Stomach (tissue), 19 donors: Measurements from ENCODE around the gene SFT2D3. TPM values are rescaled to one million over a fixed set of nuclear protein-coding genes. Genes with fewer than 3 reads are reported as not detected.

Experiments used
- DNase-seq, 2 donors: peaks; one replicate each; pipeline versions ENCODE4 v3.0.0 to v3.0.0-alpha.2; 2013 to 2019
- H3K27ac ChIP-seq, 5 donors: fragments of 200-600 bp in 4 of 5; sonication (generic) in 4 of 5; one replicate each; pipeline ENCODE4 v1.5.1; 2013 to 2019; ENCODE audit warnings: mild to moderate bottlenecking in 1 of 5, moderate library complexity in 1 of 5
- H3K27me3 ChIP-seq, 3 donors: fragments of 200-600 bp; sonication (generic); one replicate each; pipeline ENCODE4 v1.5.1; 2017 to 2019; ENCODE audit warnings: mixed run types in 1 of 3
- H3K36me3 ChIP-seq, 4 donors: fragments of 200-600 bp; sonication (generic); 1 replicate in 3 of 4; 2 replicates in 1 of 4; pipeline ENCODE4 v1.5.1; 2016 to 2019
- H3K4me1 ChIP-seq, 4 donors: fragments of 200-600 bp; sonication (generic); one replicate each; pipeline ENCODE4 v1.5.1; 2016 to 2019
- H3K4me3 ChIP-seq, 4 donors: fragments of 200-600 bp; sonication (generic) in 3 of 4; one replicate each; pipeline ENCODE4 v1.5.1; 2016 to 2019; ENCODE audit warnings: mild to moderate bottlenecking in 1 of 4
- H3K9me3 ChIP-seq, 4 donors: fragments of 200-600 bp; sonication (generic); one replicate each; pipeline ENCODE4 v1.5.1; 2016 to 2019
- CTCF ChIP-seq, 7 experiments: fragments of 450-650 bp in 4 of 7; fragments of 200-600 bp in 3 of 7; sonication (generic) in 3 of 7; IDR thresholded peaks; one replicate each; pipeline ENCODE4 v1.5.1; 2016 to 2019; ENCODE audit warnings: antibody characterized with exemption in 7 of 7, control low read depth in 2 of 7, mild to moderate bottlenecking in 1 of 7
- EP300 ChIP-seq: sonication (generic); formaldehyde crosslinking; IDR thresholded peaks from one replicate; pipeline ENCODE4 v1.6.1; 2017; ENCODE audit warnings: antibody characterized with exemption
- POLR2A ChIP-seq, 4 donors: fragments of 450-650 bp; IDR thresholded peaks; one replicate each; pipeline ENCODE4 v1.6.1; 2016; ENCODE audit warnings: antibody characterized with exemption in 4 of 4, control low read depth in 2 of 4, mild to moderate bottlenecking in 1 of 4, moderate library complexity in 1 of 4
- POLR2AphosphoS5 ChIP-seq, 3 donors: sonication (generic); formaldehyde crosslinking; IDR thresholded peaks; one replicate each; pipeline ENCODE4 v1.6.1; 2016; ENCODE audit warnings: antibody characterized with exemption in 3 of 3
- WGBS, 5 donors: extraction: QIAGEN DNeasy Blood & Tissue Kit in 3 of 5; methylation state at CpG; one replicate each; pipeline versions ENCODE4 v1.1.5 to v1.1.7; 2013 to 2018; 5-methylcytosine and 5-hydroxymethylcytosine counted together
- intact Hi-C: fragments of 100-400 bp; cut with DNase I; formaldehyde crosslinking; loops from one replicate; pipeline ENCODE4 v1.15.1; 2023; ENCODE audit warnings: low total_unique reads
- long read RNA-seq, 10 donors: transcript quantifications; one replicate each; lab custom pipeline, GENCODE V29; 2026
- polyA plus RNA-seq, 3 donors: library from polyadenylated mRNA; stranded (reverse); fragments of 200-250 nt; gene quantifications; one replicate each; pipeline ENCODE4 v1.2.3, GENCODE V29; 2013
- total RNA-seq, 5 donors: library from RNA; depleted of rRNA; stranded (reverse); fragments of >200 nt; gene quantifications; one replicate each; pipeline versions ENCODE4 v1.1.0 to v1.2.3, GENCODE V29; 2014 to 2016
- donor health status: healthy with polysubstance abuse.
- donor health status: Bipolar disorder and iron deficiency.
- donor health status: healthy.

Gene SFT2D3
- 10 to 100 TPM in 1 of 5 donors, 1 to 10 TPM in 4; 2.3 to 35.6 (median 7.2) TPM for total RNA-seq
- 1 to 10 TPM; 2.1 to 6.5 (median 3.1) TPM for polyA plus RNA-seq
- long read RNA-seq, donor 1, transcript SFT2D3-201 (1 exons, 3,735 nt), result major isoform, 10 of 10 reads
- long read RNA-seq, donor 1, partial matches to known transcripts, result 0 of 10 reads
- long read RNA-seq, donor 1, other reads (novel, unspliced or antisense), result 0 of 10 reads
- long read RNA-seq, donor 2, transcript SFT2D3-201 (1 exons, 3,735 nt), result major isoform, 7 of 35 reads
- long read RNA-seq, donor 2, partial matches to known transcripts, result 28 of 35 reads
- long read RNA-seq, donor 2, other reads (novel, unspliced or antisense), result 0 of 35 reads
- long read RNA-seq, donor 3, transcript SFT2D3-201 (1 exons, 3,735 nt), result major isoform, 8 of 13 reads
- long read RNA-seq, donor 3, partial matches to known transcripts, result 5 of 13 reads
- long read RNA-seq, donor 3, other reads (novel, unspliced or antisense), result 0 of 13 reads
- long read RNA-seq, donor 4, partial matches to known transcripts, result 0 of 2 reads
- long read RNA-seq, donor 4, other reads (novel, unspliced or antisense), result 0 of 2 reads
- long read RNA-seq, donor 5, transcript SFT2D3-201 (1 exons, 3,735 nt), result major isoform, 20 of 20 reads
- long read RNA-seq, donor 5, partial matches to known transcripts, result 0 of 20 reads
- long read RNA-seq, donor 5, other reads (novel, unspliced or antisense), result 0 of 20 reads
- long read RNA-seq, donor 6, result 0 reads
- long read RNA-seq, donor 7, transcript SFT2D3-201 (1 exons, 3,735 nt), result major isoform, 15 of 15 reads
- long read RNA-seq, donor 7, partial matches to known transcripts, result 0 of 15 reads
- long read RNA-seq, donor 7, other reads (novel, unspliced or antisense), result 0 of 15 reads
- long read RNA-seq, donor 8, transcript SFT2D3-201 (1 exons, 3,735 nt), result major isoform, 13 of 13 reads
- long read RNA-seq, donor 8, partial matches to known transcripts, result 0 of 13 reads
- long read RNA-seq, donor 8, other reads (novel, unspliced or antisense), result 0 of 13 reads
- long read RNA-seq, donor 9, transcript SFT2D3-201 (1 exons, 3,735 nt), result major isoform, 18 of 18 reads
- long read RNA-seq, donor 9, partial matches to known transcripts, result 0 of 18 reads
- long read RNA-seq, donor 9, other reads (novel, unspliced or antisense), result 0 of 18 reads
- long read RNA-seq, donor 10, partial matches to known transcripts, result 0 of 3 reads
- long read RNA-seq, donor 10, other reads (novel, unspliced or antisense), result 0 of 3 reads

GRCh38 chr2:127701193-127701650 is at the start of gene SFT2D3:
Gene SFT2D3 (plus strand): TSS chr2:127701497. CDS start chr2:127701529, 32 bp downstream.
- H3K9me3 ChIP-seq, result no peaks in the 10 kb centered on the region
- no peak for TF ChIP-seq CTCF (IDR thresholded peaks at IDR 0.05)
- peak; percentile 65 to 95 (median 91) for TF ChIP-seq POLR2AphosphoS5 (IDR thresholded peaks at IDR 0.05)
- TF ChIP-seq EP300, result no peak
- TF ChIP-seq POLR2A (IDR thresholded peaks at IDR 0.05), result peak in 1 of 4 donors; percentile 34
- WGBS, 5 donors, result 0 to 1% (median 0%) methylated on average over 28 to 44 of the region's 44 CpGs
- peaks cover 4 to 10% (median 9%) of the 10 kb centered on the region in 4 donors for H3K36me3 ChIP-seq
- peaks cover 30 to 45% (median 37%) of the 10 kb centered on the region in 4 donors for H3K4me1 ChIP-seq
- H3K4me3 ChIP-seq, result peak within 1 kb of the TSS; percentile 57 to 84 (median 76)
- peak within 1 kb of the TSS; percentile 90 to 99 (median 98) for H3K27ac ChIP-seq
- peak; percentile 93 to 98 for DNase-seq
- H3K27me3 ChIP-seq, result no peaks in the 10 kb centered on the region
- intact Hi-C loops, result no loop called here

- Histone ChIP-seq H3K36me3 (peaks cover 0 to 20% (median 5%) of the 10 kb centered on the region in 4 donors), H3K27me3 (no peaks in the 10 kb centered on the region), H3K4me3 (no peak overlapping the region), H3K27ac (peak overlapping the region in 4 of 5 donors; percentile 42 to 90 (median 83)), H3K9me3 (no peaks in the 10 kb centered on the region), H3K4me1 (peaks cover 16 to 96% (median 61%) of the 10 kb centered on the region in 4 donors)
- intact Hi-C loops, result no loop called here
- WGBS, 5 donors, result 58 to 76% (median 70%) methylated on average over 12 to 14 of the region's 14 CpGs
- DNase-seq, result peak in 1 of 2 donors; percentile 92
- TF ChIP-seq EP300 (peak; percentile 96), CTCF (IDR thresholded peaks at IDR 0.05) (no peak), POLR2AphosphoS5 (IDR thresholded peaks at IDR 0.05) (peak; percentile 61 to 86 (median 67)), POLR2A (IDR thresholded peaks at IDR 0.05) (no peak)
These were observed 49.2 kb upstream of the SFT2D3 start for GRCh38 chr2:127651971-127652550.

GRCh38 chr2:127652786-127653357 is 48.4 kb upstream of the SFT2D3 start:
- 67 to 77% (median 75%) methylated on average over 23 to 25 of the region's 25 CpGs for WGBS, 5 donors

More at GRCh38 chr2:127652786-127653357, 48.4 kb upstream of the SFT2D3 start:
- H3K27me3 ChIP-seq, result no peaks in the 10 kb centered on the region
- TF ChIP-seq CTCF (IDR thresholded peaks at IDR 0.05) (no peak), POLR2A (IDR thresholded peaks at IDR 0.05) (no peak), EP300 (no peak), POLR2AphosphoS5 (IDR thresholded peaks at IDR 0.05) (no peak)
- intact Hi-C loops, result no loop called here
- peak overlapping the region in 4 of 5 donors; percentile 42 to 90 (median 83) for H3K27ac ChIP-seq
- H3K4me3 ChIP-seq, result no peak overlapping the region
- peaks cover 0 to 27% (median 8%) of the 10 kb centered on the region in 4 donors for H3K36me3 ChIP-seq
- peaks cover 16 to 93% (median 61%) of the 10 kb centered on the region in 4 donors for H3K4me1 ChIP-seq
- no peak for DNase-seq
- no peaks in the 10 kb centered on the region for H3K9me3 ChIP-seq
